Esophagus squamous epithelium (tissue), 4 donors: ENCODE measurements around the gene AQP12B.

ENCODE experiments used
- POLR2A ChIP-seq, 4 donors: fragments of 450-650 bp; IDR thresholded peaks; one replicate each; pipeline ENCODE4 v1.6.1; 2017; ENCODE audit warnings: antibody characterized with exemption in 4 of 4, mild to moderate bottlenecking in 4 of 4, moderate library complexity in 3 of 4
- TF ChIP-seq, protein P1 (sequence below), 6 experiments: fragments of 450-650 bp in 4 of 6; fragments of 200-600 bp in 2 of 6; sonication (generic) in 2 of 6; IDR thresholded peaks; one replicate each; pipeline ENCODE4 v1.5.1; 2016 to 2019; ENCODE audit warnings: antibody characterized with exemption in 6 of 6, mild to moderate bottlenecking in 4 of 6, moderate library complexity in 4 of 6

DNA sequence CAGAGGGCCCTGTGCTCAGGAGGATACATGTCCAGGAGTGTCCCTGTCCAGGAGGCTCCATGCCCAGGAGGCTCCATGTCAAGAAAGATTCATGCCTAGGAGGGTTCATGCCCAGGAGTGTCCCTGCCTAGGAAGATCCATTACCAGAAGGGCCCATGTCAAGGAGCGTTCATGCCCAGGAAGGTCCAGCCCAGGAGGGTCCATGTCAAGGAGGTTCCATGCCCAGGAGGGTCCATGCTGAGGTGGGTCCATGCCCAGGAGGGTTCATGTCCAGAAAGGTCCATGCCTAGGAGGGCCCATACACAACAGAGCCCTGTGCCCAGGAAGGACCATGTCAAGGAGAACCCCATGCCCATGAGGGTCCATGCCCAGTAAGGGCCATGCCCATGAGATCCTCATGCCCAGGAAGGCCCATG, 50.4 kb downstream of the AQP12B start:
- TF ChIP-seq, protein P1, sequence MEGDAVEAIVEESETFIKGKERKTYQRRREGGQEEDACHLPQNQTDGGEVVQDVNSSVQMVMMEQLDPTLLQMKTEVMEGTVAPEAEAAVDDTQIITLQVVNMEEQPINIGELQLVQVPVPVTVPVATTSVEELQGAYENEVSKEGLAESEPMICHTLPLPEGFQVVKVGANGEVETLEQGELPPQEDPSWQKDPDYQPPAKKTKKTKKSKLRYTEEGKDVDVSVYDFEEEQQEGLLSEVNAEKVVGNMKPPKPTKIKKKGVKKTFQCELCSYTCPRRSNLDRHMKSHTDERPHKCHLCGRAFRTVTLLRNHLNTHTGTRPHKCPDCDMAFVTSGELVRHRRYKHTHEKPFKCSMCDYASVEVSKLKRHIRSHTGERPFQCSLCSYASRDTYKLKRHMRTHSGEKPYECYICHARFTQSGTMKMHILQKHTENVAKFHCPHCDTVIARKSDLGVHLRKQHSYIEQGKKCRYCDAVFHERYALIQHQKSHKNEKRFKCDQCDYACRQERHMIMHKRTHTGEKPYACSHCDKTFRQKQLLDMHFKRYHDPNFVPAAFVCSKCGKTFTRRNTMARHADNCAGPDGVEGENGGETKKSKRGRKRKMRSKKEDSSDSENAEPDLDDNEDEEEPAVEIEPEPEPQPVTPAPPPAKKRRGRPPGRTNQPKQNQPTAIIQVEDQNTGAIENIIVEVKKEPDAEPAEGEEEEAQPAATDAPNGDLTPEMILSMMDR (IDR thresholded peaks at IDR 0.05) = no peak
- TF ChIP-seq POLR2A (IDR thresholded peaks at IDR 0.05) = no peak
